ENCODE measurements around the gene STARD4.

The STARD4 gene

DNA sequence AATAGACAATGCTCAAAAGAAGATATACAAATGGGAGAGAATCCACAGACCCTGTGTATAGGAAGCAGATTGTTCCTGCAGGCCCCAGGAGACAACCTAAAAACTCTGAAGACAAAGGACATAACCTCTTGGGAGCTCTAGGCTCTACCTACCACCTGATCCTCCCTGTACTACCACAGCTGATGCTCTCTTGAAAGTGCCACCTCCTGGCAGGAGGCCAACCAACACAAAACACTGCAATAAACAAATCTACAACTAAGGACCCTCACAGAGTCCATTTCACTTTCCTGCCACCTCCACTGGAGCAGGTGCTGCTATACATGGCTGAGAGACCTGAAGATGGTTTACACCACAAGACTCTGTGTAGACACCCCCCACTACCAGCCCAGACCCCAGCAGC is 49.0 kb downstream of the STARD4 start:
- no peak for DNase-seq (ENCODE audit: low read depth)
- TF ChIP-seq, protein P1, sequence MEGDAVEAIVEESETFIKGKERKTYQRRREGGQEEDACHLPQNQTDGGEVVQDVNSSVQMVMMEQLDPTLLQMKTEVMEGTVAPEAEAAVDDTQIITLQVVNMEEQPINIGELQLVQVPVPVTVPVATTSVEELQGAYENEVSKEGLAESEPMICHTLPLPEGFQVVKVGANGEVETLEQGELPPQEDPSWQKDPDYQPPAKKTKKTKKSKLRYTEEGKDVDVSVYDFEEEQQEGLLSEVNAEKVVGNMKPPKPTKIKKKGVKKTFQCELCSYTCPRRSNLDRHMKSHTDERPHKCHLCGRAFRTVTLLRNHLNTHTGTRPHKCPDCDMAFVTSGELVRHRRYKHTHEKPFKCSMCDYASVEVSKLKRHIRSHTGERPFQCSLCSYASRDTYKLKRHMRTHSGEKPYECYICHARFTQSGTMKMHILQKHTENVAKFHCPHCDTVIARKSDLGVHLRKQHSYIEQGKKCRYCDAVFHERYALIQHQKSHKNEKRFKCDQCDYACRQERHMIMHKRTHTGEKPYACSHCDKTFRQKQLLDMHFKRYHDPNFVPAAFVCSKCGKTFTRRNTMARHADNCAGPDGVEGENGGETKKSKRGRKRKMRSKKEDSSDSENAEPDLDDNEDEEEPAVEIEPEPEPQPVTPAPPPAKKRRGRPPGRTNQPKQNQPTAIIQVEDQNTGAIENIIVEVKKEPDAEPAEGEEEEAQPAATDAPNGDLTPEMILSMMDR (IDR thresholded peaks at IDR 0.05; ENCODE audit: insufficient read depth, low read depth, low read length, missing control alignments) = no peak
- no peak overlapping the region for H3K4me3 ChIP-seq (ENCODE audit: low read length)

DNA sequence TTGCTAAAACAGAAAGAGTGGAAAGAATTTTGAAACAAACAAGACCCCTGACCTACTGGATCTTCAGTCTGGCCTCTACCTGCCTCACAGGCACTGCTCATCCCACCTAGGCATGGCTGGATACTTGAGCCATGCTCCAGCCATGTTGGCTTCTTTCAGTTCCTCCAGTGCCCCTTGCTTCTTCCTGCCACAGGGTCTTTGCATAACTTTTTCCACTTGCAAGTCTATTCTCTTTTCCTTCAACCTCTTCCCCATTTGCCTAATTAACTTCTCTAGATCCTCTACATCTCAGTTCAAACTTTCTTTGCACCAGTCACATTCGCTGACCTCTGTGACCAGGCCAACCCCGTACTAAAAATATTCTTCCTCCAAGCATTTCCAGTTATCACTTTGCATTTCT is 50.4 kb downstream of the STARD4 start:
- H3K4me3 ChIP-seq (ENCODE audit: low read length) = no peak overlapping the region
- DNase-seq (ENCODE audit: low read depth) = no peak
- TF ChIP-seq, protein P1 (IDR thresholded peaks at IDR 0.05; ENCODE audit: insufficient read depth, low read depth, low read length, missing control alignments) = no peak

DNA sequence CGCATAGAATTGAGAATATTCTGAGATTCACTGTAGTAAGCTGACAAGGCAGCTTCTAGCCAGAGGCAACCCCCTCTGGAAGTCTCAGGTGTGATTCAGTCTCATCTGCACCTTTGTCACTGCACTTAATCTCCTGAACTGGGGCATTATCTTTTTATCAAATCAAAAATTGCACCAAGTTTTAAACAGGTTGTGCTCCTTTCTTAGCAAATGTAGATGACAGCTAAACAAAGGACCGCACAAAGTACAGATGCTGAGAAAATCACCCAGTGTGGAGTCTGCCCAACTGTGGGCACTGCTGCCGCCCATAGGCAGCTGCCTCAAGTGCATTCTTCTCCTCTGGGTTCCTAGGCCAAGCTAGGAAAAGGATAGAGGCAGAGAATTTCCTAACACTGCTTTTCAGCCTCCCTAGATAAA is 51.1 kb downstream of the STARD4 start:
- DNase-seq (ENCODE audit: low read depth) = peak; percentile 56
- no peak overlapping the region for H3K4me3 ChIP-seq (ENCODE audit: low read length)
- TF ChIP-seq, protein P1 (IDR thresholded peaks at IDR 0.05; ENCODE audit: insufficient read depth, low read depth, low read length, missing control alignments) = peak; percentile 87

DNA sequence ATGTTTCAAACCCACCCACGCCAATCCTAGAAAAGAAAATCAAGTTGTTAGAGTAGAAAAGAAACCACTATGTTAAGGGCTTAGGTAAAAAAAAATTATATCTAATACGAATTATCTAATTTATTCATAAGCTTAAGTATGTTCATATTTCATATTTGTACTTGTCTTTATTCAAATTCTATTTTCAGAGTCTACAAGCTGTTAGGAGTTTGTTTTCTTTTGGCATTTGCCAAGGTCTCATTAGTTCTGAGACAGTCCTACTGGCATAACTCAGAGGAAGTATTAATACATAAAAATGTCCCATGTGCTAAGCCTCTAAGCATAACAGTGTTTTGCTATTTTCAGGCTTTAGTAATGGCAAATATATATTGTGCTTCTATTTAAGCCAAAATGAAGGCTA is 57.6 kb downstream of the STARD4 start:
- TF ChIP-seq, protein P1 (IDR thresholded peaks at IDR 0.05; ENCODE audit: insufficient read depth, low read depth, low read length, missing control alignments) = no peak
- no peak overlapping the region for H3K4me3 ChIP-seq (ENCODE audit: low read length)
- DNase-seq (ENCODE audit: low read depth) = no peak

DNA sequence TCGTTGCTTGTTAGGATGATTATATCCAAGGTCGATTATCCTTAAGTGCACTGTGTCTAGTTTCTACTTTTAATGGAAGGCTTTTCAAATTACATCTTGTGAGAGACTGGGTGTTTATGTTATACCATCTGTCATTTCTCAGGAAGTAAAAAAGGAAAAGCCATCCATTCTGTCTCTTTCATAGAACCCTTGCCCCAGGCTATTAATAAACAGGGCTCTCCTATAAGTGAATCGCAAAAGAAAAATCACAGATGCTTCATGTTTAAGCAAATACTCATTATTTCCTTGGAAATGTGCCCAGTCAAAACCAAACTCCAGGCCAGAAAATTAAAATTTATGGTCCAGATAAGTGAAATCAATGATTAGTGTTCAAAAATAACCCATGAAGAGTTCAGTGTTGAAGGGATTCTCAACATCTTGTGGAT is 58.1 kb downstream of the STARD4 start:
- DNase-seq (ENCODE audit: low read depth) = peak; percentile 25
- H3K4me3 ChIP-seq (ENCODE audit: low read length) = no peak overlapping the region
- TF ChIP-seq, protein P1 (IDR thresholded peaks at IDR 0.05; ENCODE audit: insufficient read depth, low read depth, low read length, missing control alignments) = no peak

DNA sequence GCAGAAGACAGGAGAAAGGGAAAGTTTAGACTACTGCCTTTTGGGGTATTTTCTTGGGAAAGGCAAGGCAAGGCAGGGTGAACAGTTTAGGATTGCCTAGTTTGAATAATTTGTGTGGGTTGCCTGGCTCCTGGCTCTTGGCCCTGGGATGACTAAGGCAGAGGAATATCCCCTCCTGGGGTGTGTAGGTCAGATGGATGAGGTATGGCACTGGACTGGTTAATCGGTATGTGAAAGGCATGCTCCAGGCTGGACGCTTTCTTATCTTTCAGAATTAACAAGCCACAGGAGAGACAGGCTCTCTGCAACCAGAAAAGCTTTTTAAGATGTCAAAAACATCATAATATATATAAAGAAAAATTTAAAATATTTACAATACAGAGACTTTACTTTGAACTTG is 58.6 kb downstream of the STARD4 start:
- TF ChIP-seq, protein P1 (IDR thresholded peaks at IDR 0.05; ENCODE audit: insufficient read depth, low read depth, low read length, missing control alignments) = no peak
- no peak overlapping the region for H3K4me3 ChIP-seq (ENCODE audit: low read length)

DNA sequence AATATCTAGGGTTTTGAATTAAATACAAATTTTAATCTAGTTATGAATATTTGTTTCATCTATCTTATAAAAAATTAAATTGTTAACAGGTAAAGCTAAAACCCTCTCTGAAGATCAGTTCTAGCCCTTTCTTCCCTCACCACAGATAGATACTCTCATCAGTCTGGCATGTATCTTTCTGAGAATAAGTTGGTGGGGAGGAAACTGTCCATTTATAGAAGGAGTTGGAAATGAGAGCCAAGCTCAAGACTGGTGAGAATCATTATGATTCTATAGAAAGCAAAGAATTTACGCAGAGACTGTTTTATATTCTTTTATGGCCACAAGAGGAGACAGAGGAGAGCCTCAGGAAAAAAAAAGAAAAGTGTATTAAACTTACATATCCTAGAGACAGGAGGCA is 59.0 kb downstream of the STARD4 start:
- DNase-seq (ENCODE audit: low read depth) = no peak
- TF ChIP-seq, protein P1 (IDR thresholded peaks at IDR 0.05; ENCODE audit: insufficient read depth, low read depth, low read length, missing control alignments) = no peak

More for the DNA sequence above, 58.6 kb downstream of the STARD4 start:
- DNase-seq (ENCODE audit: low read depth) = peak; percentile 68

More for the DNA sequence above, 59.0 kb downstream of the STARD4 start:
- H3K4me3 ChIP-seq (ENCODE audit: low read length) = no peak overlapping the region

Measured in epithelial cell of esophagus (primary cell).